ENCODE measurements around the gene SMKR1. TPM values are rescaled to one million over a fixed set of nuclear protein-coding genes. Genes with fewer than 3 reads are reported as not detected.

SMKR1 gene
- polyA plus RNA-seq, 3 donors: not detected

GRCh38 chr7:129494041-129494440, 8.3 kb upstream of the SMKR1 start:
- no peaks in the 10 kb centered on the region for H3K79me2 ChIP-seq (ENCODE audit: insufficient read depth, low read length)
- 98% methylated on average over 4 of the region's 5 CpGs for WGBS (ENCODE audit: insufficient coverage)
- no peak overlapping the region for H3K27ac ChIP-seq (ENCODE audit: low read depth in 1 of 2, low read length in 2 of 2)
- Mint-ChIP-seq H3K36me3 (no peaks in the 10 kb centered on the region), H3K4me1 (peaks cover 3% of the 10 kb centered on the region), H3K27me3 (ENCODE audit: low read depth in 3 of 3) (peaks cover 0 to 5% (median 4%) of the 10 kb centered on the region in 3 donors), H3K4me3 (no peak overlapping the region), H3K9me3 (peaks cover 0 to 5% (median 2%) of the 10 kb centered on the region in 7 donors), H3K27ac (no peak overlapping the region)
- H3K9ac ChIP-seq (ENCODE audit: insufficient read depth, low read length, poor library complexity, severe bottlenecking): no peak overlapping the region
- H3K4me1 ChIP-seq (ENCODE audit: control insufficient read depth in 1 of 2, insufficient read depth in 2 of 2, low read length in 2 of 2): no peaks in the 10 kb centered on the region
- H4K20me1 ChIP-seq (ENCODE audit: insufficient read depth, low read length): no peaks in the 10 kb centered on the region
- no peak overlapping the region for H2AFZ ChIP-seq (ENCODE audit: insufficient read depth, low read depth, low read length, poor library complexity, severe bottlenecking)
- no peaks in the 10 kb centered on the region for H3K9me3 ChIP-seq (replicated peaks in 1 of 2; ENCODE audit: control insufficient read depth in 1 of 2, insufficient read depth in 1 of 2, low read length in 2 of 2)
- TF ChIP-seq, protein P1, sequence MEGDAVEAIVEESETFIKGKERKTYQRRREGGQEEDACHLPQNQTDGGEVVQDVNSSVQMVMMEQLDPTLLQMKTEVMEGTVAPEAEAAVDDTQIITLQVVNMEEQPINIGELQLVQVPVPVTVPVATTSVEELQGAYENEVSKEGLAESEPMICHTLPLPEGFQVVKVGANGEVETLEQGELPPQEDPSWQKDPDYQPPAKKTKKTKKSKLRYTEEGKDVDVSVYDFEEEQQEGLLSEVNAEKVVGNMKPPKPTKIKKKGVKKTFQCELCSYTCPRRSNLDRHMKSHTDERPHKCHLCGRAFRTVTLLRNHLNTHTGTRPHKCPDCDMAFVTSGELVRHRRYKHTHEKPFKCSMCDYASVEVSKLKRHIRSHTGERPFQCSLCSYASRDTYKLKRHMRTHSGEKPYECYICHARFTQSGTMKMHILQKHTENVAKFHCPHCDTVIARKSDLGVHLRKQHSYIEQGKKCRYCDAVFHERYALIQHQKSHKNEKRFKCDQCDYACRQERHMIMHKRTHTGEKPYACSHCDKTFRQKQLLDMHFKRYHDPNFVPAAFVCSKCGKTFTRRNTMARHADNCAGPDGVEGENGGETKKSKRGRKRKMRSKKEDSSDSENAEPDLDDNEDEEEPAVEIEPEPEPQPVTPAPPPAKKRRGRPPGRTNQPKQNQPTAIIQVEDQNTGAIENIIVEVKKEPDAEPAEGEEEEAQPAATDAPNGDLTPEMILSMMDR (IDR thresholded peaks at IDR 0.05): no peak
- no peak overlapping the region for H3K4me2 ChIP-seq (replicated peaks; ENCODE audit: extremely low read depth, low read length, poor library complexity, severe bottlenecking)
- H3K36me3 ChIP-seq (replicated peaks in 1 of 2; ENCODE audit: control insufficient read depth in 1 of 2, insufficient read depth in 2 of 2, low read length in 2 of 2): no peaks in the 10 kb centered on the region
- no peak overlapping the region for H3K4me3 ChIP-seq (replicated peaks in 1 of 3; ENCODE audit: low read depth in 2 of 3, low read length in 3 of 3)
- intact Hi-C loops (cut with micrococcal nuclease): no loop called here
- peak in 1 of 3 donors; percentile 7 for DNase-seq
- H3K27me3 ChIP-seq (ENCODE audit: control insufficient read depth in 2 of 2, insufficient read depth in 2 of 2, low read length in 2 of 2): no peaks in the 10 kb centered on the region

DNA sequence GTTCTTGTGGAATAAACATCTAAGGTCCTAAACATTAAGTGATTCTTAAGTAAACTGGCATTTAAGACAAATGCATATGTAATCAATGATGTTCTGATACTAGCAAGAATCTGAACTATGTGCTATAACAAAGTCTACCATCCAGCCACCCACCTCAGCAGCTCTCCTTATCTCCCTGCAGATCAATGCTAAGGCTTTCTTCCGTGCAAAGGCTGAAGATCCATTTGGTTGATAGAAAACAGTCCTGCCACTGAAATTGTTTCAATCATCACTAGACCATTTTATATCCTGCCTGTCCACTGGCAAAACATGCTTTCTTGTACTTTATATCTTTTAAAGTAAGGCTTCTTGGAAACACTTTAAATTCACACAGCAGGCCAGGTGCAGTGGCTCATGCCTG, 6.3 kb upstream of the SMKR1 start:
- Mint-ChIP-seq H3K27ac (no peak overlapping the region), H3K36me3 (peaks cover 0 to under 1% of the 10 kb centered on the region in 2 donors), H3K27me3 (ENCODE audit: low read depth in 3 of 3) (peaks cover 2 to 9% (median 6%) of the 10 kb centered on the region in 3 donors), H3K9me3 (peaks cover 0 to 3% (median 0%) of the 10 kb centered on the region in 7 donors), H3K4me1 (peaks cover 3% of the 10 kb centered on the region), H3K4me3 (no peak overlapping the region)
- no peak overlapping the region for H2AFZ ChIP-seq (ENCODE audit: insufficient read depth, low read depth, low read length, poor library complexity, severe bottlenecking)
- no peaks in the 10 kb centered on the region for H3K9me3 ChIP-seq (replicated peaks in 1 of 2; ENCODE audit: control insufficient read depth in 1 of 2, insufficient read depth in 1 of 2, low read length in 2 of 2)
- no peak overlapping the region for H3K9ac ChIP-seq (ENCODE audit: insufficient read depth, low read length, poor library complexity, severe bottlenecking)
- no peak for DNase-seq
- H3K4me1 ChIP-seq (ENCODE audit: control insufficient read depth in 1 of 2, insufficient read depth in 2 of 2, low read length in 2 of 2): no peaks in the 10 kb centered on the region
- H3K79me2 ChIP-seq (ENCODE audit: insufficient read depth, low read length): no peaks in the 10 kb centered on the region
- peaks cover 0 to 3% of the 10 kb centered on the region in 2 donors for H3K27me3 ChIP-seq (ENCODE audit: control insufficient read depth in 2 of 2, insufficient read depth in 2 of 2, low read length in 2 of 2)
- H3K4me2 ChIP-seq (replicated peaks; ENCODE audit: extremely low read depth, low read length, poor library complexity, severe bottlenecking): no peak overlapping the region
- no CpG with 5 or more reads among the region's 1 CpG for WGBS (ENCODE audit: insufficient coverage)
- no peak overlapping the region for H3K4me3 ChIP-seq (replicated peaks in 1 of 3; ENCODE audit: low read depth in 2 of 3, low read length in 3 of 3)
- TF ChIP-seq, protein P1 (IDR thresholded peaks at IDR 0.05): no peak
- no peaks in the 10 kb centered on the region for H3K36me3 ChIP-seq (replicated peaks in 1 of 2; ENCODE audit: control insufficient read depth in 1 of 2, insufficient read depth in 2 of 2, low read length in 2 of 2)
- no peak overlapping the region for H3K27ac ChIP-seq (ENCODE audit: low read depth in 1 of 2, low read length in 2 of 2)
- no peaks in the 10 kb centered on the region for H4K20me1 ChIP-seq (ENCODE audit: insufficient read depth, low read length)
- intact Hi-C loops (cut with micrococcal nuclease): no loop called here
